Body of pancreas (tissue), 4 donors: ENCODE results near the gene SLC6A15. TPM values are rescaled to one million over a fixed set of nuclear protein-coding genes. Genes with fewer than 3 reads are reported as not detected.

Experiments used
- ATAC-seq: fragments of 150-250 bp; one replicate; pipeline ENCODE4 v1.9.1; 2016
- DNase-seq, 4 donors: peaks; one replicate each; pipeline ENCODE4 v3.0.0-alpha.2; 2019
- H3K27ac ChIP-seq, 4 donors: fragments of 200-600 bp; sonication (generic); 1 replicate in 3 of 4; 2 replicates in 1 of 4; pipeline versions ENCODE4 v1.5.1 to v1.6.1; 2016 to 2019; ENCODE audit warnings: mild to moderate bottlenecking in 1 of 4, mixed read lengths in 1 of 4, moderate library complexity in 1 of 4
- H3K27me3 ChIP-seq, 2 donors: fragments of 200-600 bp; sonication (generic); one replicate each; pipeline ENCODE4 v1.6.0; 2016; ENCODE audit warnings: mild to moderate bottlenecking in 1 of 2
- H3K36me3 ChIP-seq, 2 donors: fragments of 200-600 bp; sonication (generic); replicated peaks in 1 of 2; 2 replicates each; pipeline ENCODE4 v1.5.1; 2016; ENCODE audit warnings: low read depth in 2 of 2; ENCODE audit not compliant: insufficient read depth in 1 of 2
- H3K4me1 ChIP-seq: fragments of 200-600 bp; sonication (generic); one replicate; pipeline ENCODE4 v1.6.0; 2016
- H3K4me3 ChIP-seq, 2 donors: fragments of 200-600 bp; sonication (generic); 1 replicate in 1 of 2; 2 replicates in 1 of 2; pipeline ENCODE4 v1.5.1; 2016 to 2019
- H3K9me3 ChIP-seq, 3 donors: fragments of 200-600 bp; sonication (generic); 1 replicate in 2 of 3; 2 replicates in 1 of 3; pipeline ENCODE4 v1.5.1; 2016
- POLR2A ChIP-seq, 3 donors: fragments of 450-650 bp; IDR thresholded peaks; one replicate each; pipeline ENCODE4 v1.6.1; 2016; ENCODE audit warnings: antibody characterized with exemption in 3 of 3, mild to moderate bottlenecking in 2 of 3
- WGBS, 2 donors: methylation state at CpG; one replicate each; pipeline ENCODE4 v1.1.5; 2017; 5-methylcytosine and 5-hydroxymethylcytosine counted together
- intact Hi-C: fragments of 100-400 bp; cut with DNase I; formaldehyde crosslinking; loops from one replicate; pipeline ENCODE4 v1.15.1; 2023
- total RNA-seq, 2 donors: library from RNA; depleted of rRNA; stranded (reverse); fragments of >200 nt; gene quantifications; one replicate each; pipeline ENCODE4 v1.1.0, GENCODE V29; 2016
- TF ChIP-seq, protein P1 (sequence below), 7 experiments: fragments of 450-650 bp in 4 of 7; fragments of 200-600 bp in 3 of 7; sonication (generic) in 3 of 7; IDR thresholded peaks; one replicate each; pipeline ENCODE4 v1.5.1; 2016 to 2019; ENCODE audit warnings: antibody characterized with exemption in 7 of 7

SLC6A15 gene
- total RNA-seq, 2 donors from 2014 or later, result not detected

DNA sequence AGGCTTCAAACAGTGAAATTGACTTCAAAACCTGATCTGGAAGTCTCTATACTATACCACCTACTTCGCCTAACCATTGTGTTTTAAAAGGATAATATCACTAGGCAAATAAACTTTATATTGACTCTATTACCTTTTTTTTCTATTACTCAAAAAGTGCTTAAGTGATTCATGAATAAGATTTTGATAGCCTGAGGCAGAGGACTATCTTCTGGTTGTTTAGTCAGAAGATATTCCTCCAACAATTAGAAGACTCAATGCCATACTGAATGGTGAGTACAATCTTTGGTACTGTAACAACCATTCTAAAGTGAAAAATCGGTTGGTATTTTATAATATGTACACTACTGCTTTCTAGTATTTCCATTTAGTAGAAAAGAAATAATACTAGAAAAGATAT is 22.8 kb downstream of the SLC6A15 start:
- intact Hi-C loops, result no loop called here
- 36 to 43% methylated on average over 2 of the region's 2 CpGs for WGBS, 2 donors
- H3K9me3 ChIP-seq, result no peaks in the 10 kb centered on the region
- no peak for ATAC-seq
- no peak overlapping the region for H3K27ac ChIP-seq
- H3K4me1 ChIP-seq, result no peaks in the 10 kb centered on the region
- no peaks in the 10 kb centered on the region for H3K36me3 ChIP-seq
- no peak overlapping the region for H3K4me3 ChIP-seq
- TF ChIP-seq, protein P1, sequence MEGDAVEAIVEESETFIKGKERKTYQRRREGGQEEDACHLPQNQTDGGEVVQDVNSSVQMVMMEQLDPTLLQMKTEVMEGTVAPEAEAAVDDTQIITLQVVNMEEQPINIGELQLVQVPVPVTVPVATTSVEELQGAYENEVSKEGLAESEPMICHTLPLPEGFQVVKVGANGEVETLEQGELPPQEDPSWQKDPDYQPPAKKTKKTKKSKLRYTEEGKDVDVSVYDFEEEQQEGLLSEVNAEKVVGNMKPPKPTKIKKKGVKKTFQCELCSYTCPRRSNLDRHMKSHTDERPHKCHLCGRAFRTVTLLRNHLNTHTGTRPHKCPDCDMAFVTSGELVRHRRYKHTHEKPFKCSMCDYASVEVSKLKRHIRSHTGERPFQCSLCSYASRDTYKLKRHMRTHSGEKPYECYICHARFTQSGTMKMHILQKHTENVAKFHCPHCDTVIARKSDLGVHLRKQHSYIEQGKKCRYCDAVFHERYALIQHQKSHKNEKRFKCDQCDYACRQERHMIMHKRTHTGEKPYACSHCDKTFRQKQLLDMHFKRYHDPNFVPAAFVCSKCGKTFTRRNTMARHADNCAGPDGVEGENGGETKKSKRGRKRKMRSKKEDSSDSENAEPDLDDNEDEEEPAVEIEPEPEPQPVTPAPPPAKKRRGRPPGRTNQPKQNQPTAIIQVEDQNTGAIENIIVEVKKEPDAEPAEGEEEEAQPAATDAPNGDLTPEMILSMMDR (IDR thresholded peaks at IDR 0.05), result no peak
- no peak for TF ChIP-seq POLR2A (IDR thresholded peaks at IDR 0.05)
- H3K27me3 ChIP-seq, result no peaks in the 10 kb centered on the region
- no peak for DNase-seq

DNA sequence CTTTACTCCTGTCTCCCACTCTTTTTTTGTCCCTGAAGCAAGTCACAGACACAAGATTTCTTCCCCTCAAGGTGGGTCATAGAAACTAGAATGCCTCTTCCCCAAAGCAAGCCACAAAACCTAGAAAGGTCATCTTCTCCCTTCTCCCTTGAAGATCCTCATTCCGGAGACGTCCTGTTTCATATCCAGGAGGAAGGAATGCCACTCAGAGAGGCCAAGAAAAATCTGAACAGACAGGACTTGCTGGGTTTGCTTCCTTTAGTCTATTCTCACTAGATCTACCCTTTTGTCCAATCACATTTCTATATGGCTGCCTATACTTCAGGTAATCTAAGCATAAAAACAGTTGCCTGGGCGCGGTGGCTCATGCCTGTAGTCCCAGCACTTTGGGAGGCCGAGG is 23.7 kb downstream of the SLC6A15 start:
- 76 to 78% methylated on average over 5 of the region's 5 CpGs for WGBS, 2 donors

DNA sequence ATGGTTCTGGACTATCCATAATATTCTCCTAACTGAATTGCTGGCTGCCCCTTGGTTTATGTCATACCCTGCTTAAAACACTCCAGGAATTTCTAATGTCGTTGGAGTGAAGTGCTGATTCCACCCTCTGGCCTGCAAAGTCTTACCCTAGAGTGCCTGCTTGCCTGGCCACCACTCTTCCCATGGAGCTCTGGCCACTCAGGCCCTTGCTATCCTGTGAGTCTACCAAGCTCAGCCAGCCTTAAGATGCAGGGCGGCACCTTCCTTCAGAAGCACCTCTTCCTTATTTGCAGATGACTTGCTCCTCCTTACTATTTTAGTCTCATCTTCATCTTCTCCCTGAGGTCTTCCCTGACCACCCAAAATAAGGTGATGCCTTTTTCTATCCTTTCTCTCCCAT is 35.3 kb downstream of the SLC6A15 start:
- ATAC-seq (no peak), DNase-seq (no peak)
- Histone ChIP-seq H3K27me3 (no peaks in the 10 kb centered on the region), H3K27ac (no peak overlapping the region), H3K9me3 (no peaks in the 10 kb centered on the region), H3K4me1 (no peaks in the 10 kb centered on the region), H3K36me3 (no peaks in the 10 kb centered on the region), H3K4me3 (no peak overlapping the region)
- WGBS, 2 donors, result 33 to 36% methylated on average over 2 of the region's 2 CpGs
- intact Hi-C loops, result loop anchor here (5.0 kb wide), 1 partner anchor 150 kb away; no protein-coding TSS in a partner anchor
- TF ChIP-seq, protein P1 (IDR thresholded peaks at IDR 0.05), result no peak
- TF ChIP-seq POLR2A (IDR thresholded peaks at IDR 0.05), result no peak

More for the DNA sequence above, 23.7 kb downstream of the SLC6A15 start:
- Histone ChIP-seq H3K9me3 (no peaks in the 10 kb centered on the region), H3K4me1 (no peaks in the 10 kb centered on the region), H3K27me3 (no peaks in the 10 kb centered on the region), H3K36me3 (no peaks in the 10 kb centered on the region), H3K4me3 (no peak overlapping the region), H3K27ac (no peak overlapping the region)
- DNase-seq (no peak), ATAC-seq (no peak)
- TF ChIP-seq POLR2A (IDR thresholded peaks at IDR 0.05), result no peak
- TF ChIP-seq, protein P1 (IDR thresholded peaks at IDR 0.05), result no peak
- intact Hi-C loops, result no loop called here

DNA sequence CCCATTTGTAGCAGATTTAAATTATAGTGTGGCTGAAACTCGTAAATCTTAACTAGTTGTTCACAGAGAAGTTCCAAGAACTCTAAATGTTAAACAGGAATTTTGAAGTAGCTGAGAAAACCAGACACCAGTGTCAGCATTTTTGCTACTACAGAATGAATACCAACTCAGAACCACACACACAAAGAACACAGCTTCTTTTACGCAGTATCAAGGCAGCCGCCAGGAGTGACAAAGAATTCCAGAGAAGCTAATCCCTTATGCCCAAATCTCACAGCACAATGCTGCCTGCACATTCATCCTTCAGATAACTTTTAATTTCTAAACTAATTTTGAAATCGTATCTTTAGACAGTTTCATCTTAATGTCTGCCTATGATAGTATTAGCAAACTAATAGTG is 37.4 kb downstream of the SLC6A15 start:
- no peaks in the 10 kb centered on the region for H3K27me3 ChIP-seq
- intact Hi-C loops, result loop anchor here (5.0 kb wide), 1 partner anchor 152 kb away; no protein-coding TSS in a partner anchor
- H3K36me3 ChIP-seq, result no peaks in the 10 kb centered on the region
- no peak overlapping the region for H3K27ac ChIP-seq
- no peak for TF ChIP-seq POLR2A (IDR thresholded peaks at IDR 0.05)
- TF ChIP-seq, protein P1 (IDR thresholded peaks at IDR 0.05), result no peak
- no peak for DNase-seq
- no peak for ATAC-seq
- H3K9me3 ChIP-seq, result no peaks in the 10 kb centered on the region
- 29 to 43% methylated on average over 4 of the region's 4 CpGs for WGBS, 2 donors
- H3K4me3 ChIP-seq, result no peak overlapping the region
- H3K4me1 ChIP-seq, result no peaks in the 10 kb centered on the region

DNA sequence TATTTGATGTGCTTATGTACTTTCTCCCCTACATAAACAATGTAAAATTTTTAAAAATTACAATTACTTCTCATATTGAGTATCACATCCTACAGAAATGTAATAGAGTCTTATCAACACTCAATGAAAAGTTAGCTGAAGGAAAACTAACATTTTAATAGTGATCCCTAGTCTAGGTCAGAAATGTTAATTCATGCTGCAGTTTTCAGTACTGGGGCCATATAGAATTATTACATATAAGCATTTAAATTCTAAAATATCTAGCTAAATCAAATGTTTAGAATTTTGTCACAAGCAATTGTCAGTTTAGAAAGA is 37.8 kb downstream of the SLC6A15 start:
- H3K36me3 ChIP-seq, result no peaks in the 10 kb centered on the region
- no peaks in the 10 kb centered on the region for H3K4me1 ChIP-seq
- no peak overlapping the region for H3K4me3 ChIP-seq
- ATAC-seq (no peak), DNase-seq (no peak)
- H3K27ac ChIP-seq, result no peak overlapping the region
- TF ChIP-seq, protein P1 (IDR thresholded peaks at IDR 0.05), result no peak
- no peak for TF ChIP-seq POLR2A (IDR thresholded peaks at IDR 0.05)
- no peaks in the 10 kb centered on the region for H3K9me3 ChIP-seq
- intact Hi-C loops, result loop anchor here (5.0 kb wide), 1 partner anchor 153 kb away; no protein-coding TSS in a partner anchor
- no peaks in the 10 kb centered on the region for H3K27me3 ChIP-seq
